Measurements from ENCODE around the gene PIK3CB.

Gene PIK3CB

GRCh38 chr3:138678874-138679392 is 155.8 kb downstream of the PIK3CB start:
- Histone ChIP-seq H2AFZ (ENCODE audit: low read length) (no peak overlapping the region), H3K4me1 (ENCODE audit: low read length) (no peaks in the 10 kb centered on the region), H3K27ac (ENCODE audit: low read length) (no peak overlapping the region), H3K9me3 (replicated peaks; ENCODE audit: insufficient read depth, low read length) (no peaks in the 10 kb centered on the region), H3K9ac (ENCODE audit: low read length) (no peak overlapping the region), H3K4me3 (ENCODE audit: low read length) (no peak overlapping the region), H3K79me2 (ENCODE audit: low read length) (no peaks in the 10 kb centered on the region), H3K4me2 (ENCODE audit: low read depth, low read length) (no peak overlapping the region), H3K27me3 (replicated peaks; ENCODE audit: insufficient read depth, low read length) (no peaks in the 10 kb centered on the region), H3F3A (ENCODE audit: insufficient read depth, low read length) (no peaks in the 10 kb centered on the region), H4K20me1 (ENCODE audit: insufficient read depth, low read length) (no peaks in the 10 kb centered on the region), H3K36me3 (replicated peaks; ENCODE audit: insufficient read depth, low read length) (no peaks in the 10 kb centered on the region), H3K9me2 (replicated peaks; ENCODE audit: insufficient read depth, low read length) (no peaks in the 10 kb centered on the region)
- TF ChIP-seq EZH2 (optimal IDR thresholded peaks at IDR 0.05; ENCODE audit: low read depth, low read length) = no peak
- TF ChIP-seq CTCF (IDR thresholded peaks at IDR 0.05; ENCODE audit: low read length) = no peak
- no peak for TF ChIP-seq EZH2phosphoT487 (IDR thresholded peaks at IDR 0.05; ENCODE audit: low read length)
- no peak for DNase-seq

- Histone ChIP-seq H3K4me2 (ENCODE audit: low read depth, low read length) (no peak overlapping the region), H3K27ac (ENCODE audit: low read length) (no peak overlapping the region), H2AFZ (ENCODE audit: low read length) (no peak overlapping the region), H4K20me1 (ENCODE audit: insufficient read depth, low read length) (no peaks in the 10 kb centered on the region), H3K4me3 (ENCODE audit: low read length) (no peak overlapping the region), H3K9me3 (replicated peaks; ENCODE audit: insufficient read depth, low read length) (no peaks in the 10 kb centered on the region), H3K9me2 (replicated peaks; ENCODE audit: insufficient read depth, low read length) (no peaks in the 10 kb centered on the region), H3F3A (ENCODE audit: insufficient read depth, low read length) (no peaks in the 10 kb centered on the region), H3K36me3 (replicated peaks; ENCODE audit: insufficient read depth, low read length) (no peaks in the 10 kb centered on the region), H3K79me2 (ENCODE audit: low read length) (no peaks in the 10 kb centered on the region), H3K27me3 (replicated peaks; ENCODE audit: insufficient read depth, low read length) (no peaks in the 10 kb centered on the region), H3K4me1 (ENCODE audit: low read length) (no peaks in the 10 kb centered on the region), H3K9ac (ENCODE audit: low read length) (no peak overlapping the region)
- TF ChIP-seq EZH2phosphoT487 (IDR thresholded peaks at IDR 0.05; ENCODE audit: low read length) (no peak), CTCF (IDR thresholded peaks at IDR 0.05; ENCODE audit: low read length) (no peak), EZH2 (optimal IDR thresholded peaks at IDR 0.05; ENCODE audit: low read depth, low read length) (no peak)
- DNase-seq = no peak
Observed at GRCh38 chr3:138678086-138678485, 156.6 kb downstream of the PIK3CB start.

GRCh38 chr3:138675393-138675792 is 159.3 kb downstream of the PIK3CB start:
- Histone ChIP-seq H3K9me3 (replicated peaks; ENCODE audit: insufficient read depth, low read length) (no peaks in the 10 kb centered on the region), H3K4me1 (ENCODE audit: low read length) (peaks cover 7% of the 10 kb centered on the region), H4K20me1 (ENCODE audit: insufficient read depth, low read length) (no peaks in the 10 kb centered on the region), H3K9ac (ENCODE audit: low read length) (no peak overlapping the region), H3K4me3 (ENCODE audit: low read length) (no peak overlapping the region), H3K9me2 (replicated peaks; ENCODE audit: insufficient read depth, low read length) (no peaks in the 10 kb centered on the region), H3K27ac (ENCODE audit: low read length) (no peak overlapping the region), H3F3A (ENCODE audit: insufficient read depth, low read length) (no peaks in the 10 kb centered on the region), H3K36me3 (replicated peaks; ENCODE audit: insufficient read depth, low read length) (no peaks in the 10 kb centered on the region), H2AFZ (ENCODE audit: low read length) (no peak overlapping the region), H3K79me2 (ENCODE audit: low read length) (no peaks in the 10 kb centered on the region), H3K27me3 (replicated peaks; ENCODE audit: insufficient read depth, low read length) (no peaks in the 10 kb centered on the region), H3K4me2 (ENCODE audit: low read depth, low read length) (no peak overlapping the region)
- DNase-seq = no peak
- no peak for TF ChIP-seq EZH2 (optimal IDR thresholded peaks at IDR 0.05; ENCODE audit: low read depth, low read length)
- TF ChIP-seq EZH2phosphoT487 (IDR thresholded peaks at IDR 0.05; ENCODE audit: low read length) = no peak
- no peak for TF ChIP-seq CTCF (IDR thresholded peaks at IDR 0.05; ENCODE audit: low read length)
